Breast epithelium (tissue), 3 donors: ENCODE measurements around the gene NOP53.

Experiments used
- CTCF ChIP-seq, 3 donors: fragments of 450-650 bp; IDR thresholded peaks; one replicate each; pipeline ENCODE4 v1.5.1; 2016 to 2017; ENCODE audit warnings: antibody characterized with exemption in 3 of 3, mild to moderate bottlenecking in 3 of 3, moderate library complexity in 3 of 3
- POLR2A ChIP-seq: fragments of 450-650 bp; IDR thresholded peaks from one replicate; pipeline ENCODE4 v1.6.1; 2016; ENCODE audit warnings: antibody characterized with exemption, mild to moderate bottlenecking, moderate library complexity

GRCh38 chr19:47755762-47756626 is 10.6 kb downstream of the NOP53 start:
- no peak for TF ChIP-seq CTCF (IDR thresholded peaks at IDR 0.05)
- no peak for TF ChIP-seq POLR2A
